Cardiac muscle cell (in vitro differentiated cells and primary cell): Measurements from ENCODE around the gene STARD3. TPM values are rescaled to one million over a fixed set of nuclear protein-coding genes. Genes with fewer than 3 reads are reported as not detected.

ENCODE experiments used
- DNase-seq, 2 donors: peaks; one replicate each; pipeline versions ENCODE4 v3.0.0 to v3.0.0-alpha.2; 2010 to 2017; ENCODE audit warnings: low read depth in 1 of 2, low spot score in 1 of 2
- H3K27ac ChIP-seq: fragments of 200-600 bp; sonication (generic); 2 replicates; pipeline ENCODE4 v1.5.1; 2016
- H3K27me3 ChIP-seq: fragments of 200-600 bp; sonication (generic); 2 replicates; pipeline ENCODE4 v1.6.0; 2016; ENCODE audit warnings: control low read depth
- H3K36me3 ChIP-seq: fragments of 200-600 bp; sonication (generic); 2 replicates; pipeline ENCODE4 v1.5.1; 2016; ENCODE audit warnings: control low read depth
- H3K4me1 ChIP-seq: fragments of 200-600 bp; sonication (generic); 2 replicates; pipeline ENCODE4 v1.8.1; 2017; ENCODE audit warnings: low read depth, mild to moderate bottlenecking, mixed run types
- H3K4me3 ChIP-seq: fragments of 200-600 bp; sonication (generic); 2 replicates; pipeline ENCODE4 v1.5.1; 2016; ENCODE audit warnings: mild to moderate bottlenecking
- H3K9me3 ChIP-seq: fragments of 200-600 bp; sonication (generic); 2 replicates; pipeline ENCODE4 v1.5.1; 2017; ENCODE audit warnings: low read depth, mild to moderate bottlenecking, control low read depth
- CTCF ChIP-seq: IDR thresholded peaks from 2 replicates; pipeline ENCODE4 v1.5.1; 2012; ENCODE audit warnings: low read depth, mild to moderate bottlenecking, low read length
- polyA plus RNA-seq: library from polyadenylated mRNA; unstranded; fragments of >200 nt; fragmentation: Nextera tagmentation; extraction: Ambion mirVana; gene quantifications from 2 replicates; pipeline ENCODE4 v1.2.1, GENCODE V29; 2016
- total RNA-seq: library from RNA; depleted of rRNA; stranded (reverse); fragments of >200 nt; gene quantifications from 2 replicates; pipeline ENCODE4 v1.2.3, GENCODE V29; 2016

The STARD3 gene
- total and polyA plus RNA-seq, 2 experiments from 2014 or later, result 47.9 to 67.1 TPM

GRCh38 chr17:39642291-39643074 is 5.5 kb downstream of the STARD3 start:
- peaks cover 44% of the 10 kb centered on the region for H3K4me1 ChIP-seq
- no peak for TF ChIP-seq CTCF
- H3K4me3 ChIP-seq, result no peak overlapping the region
- H3K27me3 ChIP-seq, result no peaks in the 10 kb centered on the region
- H3K9me3 ChIP-seq, result no peaks in the 10 kb centered on the region
- DNase-seq, result no peak
- H3K27ac ChIP-seq, result peak overlapping the region; percentile 68
- no peaks in the 10 kb centered on the region for H3K36me3 ChIP-seq

- no peak for TF ChIP-seq CTCF
- no peaks in the 10 kb centered on the region for H3K9me3 ChIP-seq
- H3K36me3 ChIP-seq, result no peaks in the 10 kb centered on the region
- peaks cover 36% of the 10 kb centered on the region for H3K4me1 ChIP-seq
- no peak overlapping the region for H3K4me3 ChIP-seq
- DNase-seq, result peak in 1 of 2 donors; percentile 40
- H3K27ac ChIP-seq, result peak overlapping the region; percentile 68
- H3K27me3 ChIP-seq, result no peaks in the 10 kb centered on the region
These were observed 6.3 kb downstream of the STARD3 start for GRCh38 chr17:39643271-39643670.

GRCh38 chr17:39647256-39647655 is 10.3 kb downstream of the STARD3 start:
- TF ChIP-seq CTCF, result no peak
- Histone ChIP-seq H3K27ac (no peak overlapping the region), H3K36me3 (no peaks in the 10 kb centered on the region), H3K9me3 (no peaks in the 10 kb centered on the region), H3K4me1 (peaks cover 24% of the 10 kb centered on the region), H3K4me3 (no peak overlapping the region), H3K27me3 (no peaks in the 10 kb centered on the region)
- DNase-seq, result no peak

DNA sequence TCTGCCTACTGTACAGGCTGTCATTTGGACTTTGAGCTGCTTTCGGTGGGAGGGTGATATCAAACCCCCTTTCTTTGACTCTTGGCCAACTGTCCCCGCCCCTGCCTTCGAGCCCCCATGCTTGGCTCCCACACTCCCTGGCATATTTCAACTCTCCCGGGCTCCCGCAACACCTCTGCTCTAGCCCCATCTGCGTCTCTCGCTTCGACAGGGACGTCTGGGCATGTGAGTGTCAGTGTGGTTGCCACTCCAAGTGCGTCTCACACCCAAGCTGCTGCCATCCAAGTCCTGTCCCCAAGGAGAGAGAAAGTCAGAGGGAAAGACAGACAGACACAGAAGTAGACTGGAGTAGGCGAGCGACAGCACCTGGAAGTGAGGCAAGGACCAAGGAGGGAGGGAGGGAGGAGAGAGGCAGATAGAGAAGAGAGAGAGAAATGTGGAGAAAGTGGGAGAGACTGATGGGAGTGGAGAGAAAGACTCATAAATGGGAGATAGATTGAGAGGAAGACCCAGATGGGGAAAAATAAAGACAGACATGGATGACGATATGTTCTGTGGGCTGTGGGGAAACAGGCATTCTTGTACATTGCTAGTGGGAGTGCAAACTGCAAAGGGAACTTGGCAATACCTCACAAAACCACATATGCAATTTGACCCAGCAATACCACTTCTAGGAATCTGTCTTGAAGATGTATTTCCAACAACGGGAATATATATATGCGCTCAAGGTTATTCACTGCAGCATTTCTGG is 11.8 kb downstream of the STARD3 start:
- H3K27me3 ChIP-seq, result no peaks in the 10 kb centered on the region
- no peak overlapping the region for H3K27ac ChIP-seq
- no peaks in the 10 kb centered on the region for H3K9me3 ChIP-seq
- H3K4me3 ChIP-seq, result no peak overlapping the region
- no peaks in the 10 kb centered on the region for H3K36me3 ChIP-seq
- TF ChIP-seq CTCF, result no peak
- H3K4me1 ChIP-seq, result peaks cover 28% of the 10 kb centered on the region
- DNase-seq, result peak in 1 of 2 donors; percentile 69

- DNase-seq, result no peak
- no peak for TF ChIP-seq CTCF
- Histone ChIP-seq H3K27ac (no peak overlapping the region), H3K9me3 (no peaks in the 10 kb centered on the region), H3K4me1 (peaks cover 17% of the 10 kb centered on the region), H3K36me3 (no peaks in the 10 kb centered on the region), H3K27me3 (no peaks in the 10 kb centered on the region), H3K4me3 (no peak overlapping the region)
These were observed 13.2 kb downstream of the STARD3 start for GRCh38 chr17:39650121-39650579.
